ENCODE results near the gene ZNF385C.
"Not testable (repeated sequence)": the region's sequence is repeated elsewhere in the genome, so short reads cannot be mapped to it uniquely, and the experiment has no call there.

Gene ZNF385C

DNA sequence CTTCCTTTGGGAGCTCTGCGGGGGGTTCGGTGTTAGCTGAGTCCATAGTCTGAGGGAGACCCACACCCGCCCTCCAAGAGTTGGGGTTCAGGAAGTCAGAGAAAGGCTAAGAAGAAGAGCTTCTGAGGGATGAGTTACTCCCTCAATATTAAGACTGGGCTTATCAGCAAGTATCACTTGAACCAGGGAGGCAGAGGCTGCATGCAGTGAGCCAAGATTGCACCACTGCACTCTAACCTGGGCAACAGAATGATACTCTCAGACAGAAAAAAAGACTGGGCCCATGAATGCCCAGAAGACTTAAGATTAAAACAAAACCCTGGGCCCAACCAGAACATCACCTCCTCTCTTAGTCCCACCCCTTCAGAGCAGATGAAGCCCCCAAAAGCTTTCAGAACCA is 72.3 kb downstream of the ZNF385C start:
- no peak for DNase-seq
- Histone ChIP-seq H3K4me3 (ENCODE audit: low read depth, low read length) (no peak overlapping the region), H3K27me3 (replicated peaks) (no peaks in the 10 kb centered on the region), H3K36me3 (replicated peaks) (peaks cover 28% of the 10 kb centered on the region), H3K27ac (no peak overlapping the region)
- in situ Hi-C loops (cut with HindIII; ENCODE audit: low pct_ligation_motif_present, low sequenced_read_pairs), result no loop called here
- no peak for TF ChIP-seq CTCF (IDR thresholded peaks at IDR 0.05; ENCODE audit: low read depth, low read length, missing control alignments)

DNA sequence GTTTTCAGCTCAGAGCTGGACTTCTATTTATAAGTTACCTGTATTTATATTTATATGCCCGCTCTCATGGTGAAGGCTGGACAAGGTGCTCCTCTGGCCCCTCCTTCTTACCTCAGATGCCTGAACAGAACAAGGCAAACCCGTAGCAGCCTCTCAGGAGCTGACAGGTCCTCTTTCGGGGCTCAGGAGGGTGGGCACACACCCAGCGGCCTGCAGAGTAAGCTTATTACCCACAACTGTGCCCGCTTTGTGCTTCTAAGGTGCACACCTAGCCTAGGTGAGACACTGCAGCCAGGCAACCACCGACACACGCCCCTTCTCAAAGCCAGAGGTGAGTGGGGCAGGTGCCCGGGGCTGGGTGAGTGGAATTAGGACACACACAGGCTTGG is 73.1 kb downstream of the ZNF385C start:
- H3K27ac ChIP-seq, result no peak overlapping the region

GRCh38 chr17:42023524-42024349 is 74.5 kb downstream of the ZNF385C start:
- H3K4me3 ChIP-seq (ENCODE audit: low read depth, low read length), result no peak overlapping the region
- peaks cover 28% of the 10 kb centered on the region for H3K36me3 ChIP-seq (replicated peaks)
- DNase-seq, result no peak
- no peak for TF ChIP-seq CTCF (IDR thresholded peaks at IDR 0.05; ENCODE audit: low read depth, low read length, missing control alignments)
- in situ Hi-C loops (cut with HindIII; ENCODE audit: low pct_ligation_motif_present, low sequenced_read_pairs), result no loop called here
- H3K27me3 ChIP-seq (replicated peaks), result no peaks in the 10 kb centered on the region
- no peak overlapping the region for H3K27ac ChIP-seq

More for the DNA sequence above, 73.1 kb downstream of the ZNF385C start:
- no peak for TF ChIP-seq CTCF (IDR thresholded peaks at IDR 0.05; ENCODE audit: low read depth, low read length, missing control alignments)
- DNase-seq, result no peak
- Histone ChIP-seq H3K27me3 (replicated peaks) (no peaks in the 10 kb centered on the region), H3K36me3 (replicated peaks) (peaks cover 28% of the 10 kb centered on the region), H3K4me3 (ENCODE audit: low read depth, low read length) (no peak overlapping the region)
- in situ Hi-C loops (cut with HindIII; ENCODE audit: low pct_ligation_motif_present, low sequenced_read_pairs), result no loop called here

- H3K27me3 ChIP-seq (replicated peaks); DNase-seq; in situ Hi-C loops (cut with HindIII; ENCODE audit: low pct_ligation_motif_present, low sequenced_read_pairs); H3K27ac ChIP-seq: not testable (repeated sequence)
- H3K36me3 ChIP-seq (replicated peaks), result peaks cover 28% of the 10 kb centered on the region
- peak overlapping the region; percentile 89 for H3K4me3 ChIP-seq (ENCODE audit: low read depth, low read length)
These were observed 77.4 kb downstream of the ZNF385C start for GRCh38 chr17:42020845-42021244.

GRCh38 chr17:42019509-42020404 is 78.5 kb downstream of the ZNF385C start, which contains the start of gene NKIRAS2:
Gene NKIRAS2, plus strand, starts transcription at chr17:42020090. Its CDS starts 1,488 bp downstream, at chr17:42021578.
- Histone ChIP-seq H3K4me3 (ENCODE audit: low read depth, low read length) (peak within 1 kb of the TSS; percentile 89), H3K27ac (peak within 1 kb of the TSS; percentile 58), H3K27me3 (replicated peaks) (no peaks in the 10 kb centered on the region), H3K36me3 (replicated peaks) (peaks cover 28% of the 10 kb centered on the region)
- peak; percentile 89 for DNase-seq
- TF ChIP-seq CTCF (IDR thresholded peaks at IDR 0.05; ENCODE audit: low read depth, low read length, missing control alignments), result peak; percentile 91
- in situ Hi-C loops (cut with HindIII; ENCODE audit: low pct_ligation_motif_present, low sequenced_read_pairs), result no loop called here

- no peak for DNase-seq
- Histone ChIP-seq H3K27ac (no peak overlapping the region), H3K36me3 (replicated peaks) (peaks cover 24% of the 10 kb centered on the region), H3K4me3 (ENCODE audit: low read depth, low read length) (no peak overlapping the region), H3K27me3 (replicated peaks) (no peaks in the 10 kb centered on the region)
- TF ChIP-seq CTCF (IDR thresholded peaks at IDR 0.05; ENCODE audit: low read depth, low read length, missing control alignments), result no peak
- in situ Hi-C loops (cut with HindIII; ENCODE audit: low pct_ligation_motif_present, low sequenced_read_pairs), result no loop called here
These were observed 79.3 kb downstream of the ZNF385C start for GRCh38 chr17:42018988-42019387.
